Measurements from ENCODE around the gene ZBTB24. TPM values are rescaled to one million over a fixed set of nuclear protein-coding genes. Genes with fewer than 3 reads are reported as not detected.

ZBTB24 gene
- total RNA-seq, 4 donors from 2014 or later: 12.8 to 13.3 (median 12.9) TPM

DNA sequence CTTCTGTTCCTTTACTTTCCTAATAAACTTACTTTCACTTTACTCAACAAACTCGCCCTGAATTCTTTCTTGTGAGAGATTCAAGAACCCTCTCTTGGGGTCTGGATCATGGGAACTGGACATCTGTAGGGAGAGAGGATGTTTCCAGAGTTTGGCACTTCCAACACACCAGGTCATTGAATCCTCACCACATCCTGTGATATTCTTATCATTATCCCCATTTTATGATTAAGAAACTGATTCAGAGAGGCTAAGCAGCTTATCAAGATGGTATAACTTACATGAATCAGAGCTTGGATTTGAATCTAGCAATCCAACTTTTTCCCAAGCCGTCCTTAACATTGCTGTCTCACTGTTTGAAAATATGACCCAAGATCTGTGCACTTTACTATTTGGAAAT, 58.1 kb downstream of the ZBTB24 start:
- DNase-seq: no peak
- WGBS, 2 donors: 89 to 90% methylated on average over 2 of the region's 2 CpGs
- TF ChIP-seq CTCF (IDR thresholded peaks at IDR 0.05): no peak
- TF ChIP-seq POLR2A (IDR thresholded peaks at IDR 0.05): no peak
- Histone ChIP-seq H3K4me3 (replicated peaks in 1 of 3) (no peak overlapping the region), H3K9me3 (no peaks in the 10 kb centered on the region), H3K4me1 (peaks cover 15 to 21% of the 10 kb centered on the region in 2 donors), H3K36me3 (no peaks in the 10 kb centered on the region), H3K27me3 (no peaks in the 10 kb centered on the region), H3K27ac (no peak overlapping the region)
- intact Hi-C loops (cut with DNase I): no loop called here

DNA sequence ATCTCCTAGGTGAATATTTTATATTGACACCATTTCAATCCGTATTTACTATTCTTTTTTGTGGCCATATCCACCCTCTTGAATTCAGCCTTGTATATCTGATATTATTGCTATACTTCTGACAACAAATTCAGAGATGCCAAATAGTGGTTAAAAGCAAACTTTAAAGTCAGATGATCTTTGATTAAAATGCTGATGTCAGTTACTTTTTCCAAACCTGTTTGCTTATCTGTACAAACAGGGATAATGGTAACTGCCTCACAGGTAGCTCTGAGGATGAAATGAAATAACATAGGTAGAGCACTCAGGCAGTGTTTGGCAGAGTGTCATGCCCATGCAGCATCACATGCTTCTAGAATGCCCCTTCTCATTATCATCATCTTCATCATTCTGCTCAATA, 61.8 kb downstream of the ZBTB24 start:
- no peak for TF ChIP-seq CTCF (IDR thresholded peaks at IDR 0.05)
- TF ChIP-seq POLR2A (IDR thresholded peaks at IDR 0.05): no peak
- 64 to 66% methylated on average over 1 of the region's 1 CpG for WGBS, 2 donors

GRCh38 chr6:109420751-109421150, 62.3 kb downstream of the ZBTB24 start:
- H3K36me3 ChIP-seq: no peaks in the 10 kb centered on the region
- peak; percentile 59 to 69 for DNase-seq

More for the DNA sequence above, 61.8 kb downstream of the ZBTB24 start:
- DNase-seq: no peak
- Histone ChIP-seq H3K4me1 (peaks cover 15 to 21% of the 10 kb centered on the region in 2 donors), H3K9me3 (no peaks in the 10 kb centered on the region), H3K27me3 (no peaks in the 10 kb centered on the region), H3K4me3 (replicated peaks in 1 of 3) (no peak overlapping the region), H3K36me3 (no peaks in the 10 kb centered on the region), H3K27ac (no peak overlapping the region)
- intact Hi-C loops (cut with DNase I): no loop called here

DNA sequence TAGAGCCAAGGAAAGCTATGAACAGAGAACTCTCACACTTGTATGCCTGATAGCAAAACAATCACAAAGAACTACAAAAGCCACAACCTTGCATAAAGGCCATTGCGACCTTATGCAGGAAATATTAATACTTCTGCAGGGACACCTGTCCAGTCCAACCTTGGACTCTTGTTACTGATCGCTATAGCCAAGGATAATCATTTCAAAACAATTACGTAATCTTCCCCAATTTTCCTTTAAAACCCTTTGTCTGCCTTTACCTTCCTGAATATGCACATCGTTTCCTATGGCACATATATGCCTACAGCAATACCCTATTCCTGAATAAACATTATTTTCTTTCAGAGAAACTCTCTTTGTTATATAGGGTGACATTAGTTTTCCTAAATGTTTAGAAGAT, 65.4 kb downstream of the ZBTB24 start:
- no peaks in the 10 kb centered on the region for H3K36me3 ChIP-seq
- no peak overlapping the region for H3K27ac ChIP-seq
- DNase-seq: no peak
- H3K27me3 ChIP-seq: no peaks in the 10 kb centered on the region
- H3K4me1 ChIP-seq: peaks cover 9 to 12% of the 10 kb centered on the region in 2 donors
- 94 to 95% methylated on average over 4 of the region's 4 CpGs for WGBS, 2 donors
- H3K4me3 ChIP-seq (replicated peaks in 1 of 3): no peak overlapping the region
- H3K9me3 ChIP-seq: no peaks in the 10 kb centered on the region
- TF ChIP-seq POLR2A (IDR thresholded peaks at IDR 0.05) (no peak), CTCF (IDR thresholded peaks at IDR 0.05) (no peak)
- intact Hi-C loops (cut with DNase I): no loop called here

More at GRCh38 chr6:109420751-109421150, 62.3 kb downstream of the ZBTB24 start:
- Histone ChIP-seq H3K9me3 (no peaks in the 10 kb centered on the region), H3K27ac (no peak overlapping the region), H3K4me3 (replicated peaks in 1 of 3) (no peak overlapping the region), H3K4me1 (peaks cover 15 to 21% of the 10 kb centered on the region in 2 donors), H3K27me3 (no peaks in the 10 kb centered on the region)
- intact Hi-C loops (cut with DNase I): no loop called here
- 22 to 27% methylated on average over 1 of the region's 1 CpG for whole genome bisulfite sequencing, 2 donors
- TF ChIP-seq CTCF (IDR thresholded peaks at IDR 0.05) (no peak), POLR2A (IDR thresholded peaks at IDR 0.05) (no peak)

Other genes with a start within 250 kb of the ZBTB24 start
- gene CD164, start 100.8 kb downstream of the ZBTB24 start, total RNA-seq: 100 to 1,000 TPM; 284 to 415 (median 340) TPM
- gene PPIL6, start 42.6 kb downstream of the ZBTB24 start, total RNA-seq: 10 to 100 TPM; 20.1 to 31.2 (median 27.0) TPM
- 10 to 100 TPM; 11.2 to 60.9 (median 17.8) TPM for gene SMPD2, start 42.5 kb downstream of the ZBTB24 start, total RNA-seq
- gene MICAL1, start 27.4 kb downstream of the ZBTB24 start, total RNA-seq: 10 to 100 TPM; 14.3 to 33.6 (median 21.7) TPM
- 10 to 100 TPM; 12.5 to 42.6 (median 15.3) TPM for gene AK9, start 208.0 kb upstream of the ZBTB24 start, total RNA-seq
- 10 to 100 TPM; 11.7 to 17.0 (median 16.6) TPM for gene FIG4, start 208.1 kb upstream of the ZBTB24 start, total RNA-seq

Measured in thyroid gland (tissue), 4 donors.